ENCODE measurements around the gene MXD1. TPM values are rescaled to one million over a fixed set of nuclear protein-coding genes. Genes with fewer than 3 reads are reported as not detected.
A peak's percentile ranks its signal among the peaks of the same experiment; 100 is the strongest.

Gene MXD1
- polyA plus RNA-seq, 3 donors = 83.1 to 247 (median 112) TPM

DNA sequence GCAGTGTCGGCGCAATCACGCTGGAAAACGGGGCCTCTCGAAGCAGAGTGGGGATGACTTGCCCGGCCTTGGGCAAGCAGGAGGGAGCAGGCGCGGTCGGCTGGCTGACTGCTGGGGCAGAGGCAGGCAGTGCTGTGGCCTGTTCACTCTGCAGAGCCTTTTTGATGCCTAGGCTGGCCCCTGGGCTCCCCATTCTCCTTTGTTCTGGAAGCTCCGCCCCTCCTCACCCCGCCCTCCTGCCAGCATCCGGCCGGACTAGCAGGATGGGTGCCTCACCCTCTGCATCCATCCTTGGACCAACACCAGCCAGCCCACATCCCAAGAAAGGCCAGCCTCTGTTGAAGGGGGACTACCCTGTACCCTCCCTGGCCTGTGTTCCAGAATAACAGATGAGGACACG, 46.6 kb downstream of the MXD1 start, which contains the start of gene ASPRV1:
ASPRV1 (minus strand) TSS at position 136 of the 400 bp plus-strand sequence. CDS start 195 bp downstream, outside the sequence.
- Histone ChIP-seq H3K4me1 (ENCODE audit: control insufficient read depth in 1 of 2, insufficient read depth in 2 of 2, low read length in 2 of 2) (peaks cover 13% of the 10 kb centered on the region in 2 donors), H4K20me1 (ENCODE audit: insufficient read depth, low read length) (no peaks in the 10 kb centered on the region), H3K4me2 (replicated peaks; ENCODE audit: extremely low read depth, low read length, poor library complexity, severe bottlenecking) (no peak within 1 kb of the TSS), H3K27me3 (ENCODE audit: control insufficient read depth in 2 of 2, insufficient read depth in 2 of 2, low read length in 2 of 2) (no peaks in the 10 kb centered on the region), H3K27ac (ENCODE audit: low read depth in 1 of 2, low read length in 2 of 2) (no peak within 1 kb of the TSS), H3K36me3 (replicated peaks in 1 of 2; ENCODE audit: control insufficient read depth in 1 of 2, insufficient read depth in 2 of 2, low read length in 2 of 2) (no peaks in the 10 kb centered on the region), H3K79me2 (ENCODE audit: insufficient read depth, low read length) (no peaks in the 10 kb centered on the region), H3K4me3 (replicated peaks in 1 of 3; ENCODE audit: low read depth in 2 of 3, low read length in 3 of 3) (no peak within 1 kb of the TSS), H3K9me3 (replicated peaks in 1 of 2; ENCODE audit: control insufficient read depth in 1 of 2, insufficient read depth in 1 of 2, low read length in 2 of 2) (no peaks in the 10 kb centered on the region), H3K9ac (ENCODE audit: insufficient read depth, low read length, poor library complexity, severe bottlenecking) (no peak within 1 kb of the TSS), H2AFZ (ENCODE audit: insufficient read depth, low read depth, low read length, poor library complexity, severe bottlenecking) (no peak within 1 kb of the TSS)
- no peak within 1 kb of the TSS for H3K4me3 Mint-ChIP-seq
- intact Hi-C loops (cut with micrococcal nuclease) = no loop called here
- no peaks in the 10 kb centered on the region for H3K36me3 Mint-ChIP-seq
- TF ChIP-seq, protein P1, sequence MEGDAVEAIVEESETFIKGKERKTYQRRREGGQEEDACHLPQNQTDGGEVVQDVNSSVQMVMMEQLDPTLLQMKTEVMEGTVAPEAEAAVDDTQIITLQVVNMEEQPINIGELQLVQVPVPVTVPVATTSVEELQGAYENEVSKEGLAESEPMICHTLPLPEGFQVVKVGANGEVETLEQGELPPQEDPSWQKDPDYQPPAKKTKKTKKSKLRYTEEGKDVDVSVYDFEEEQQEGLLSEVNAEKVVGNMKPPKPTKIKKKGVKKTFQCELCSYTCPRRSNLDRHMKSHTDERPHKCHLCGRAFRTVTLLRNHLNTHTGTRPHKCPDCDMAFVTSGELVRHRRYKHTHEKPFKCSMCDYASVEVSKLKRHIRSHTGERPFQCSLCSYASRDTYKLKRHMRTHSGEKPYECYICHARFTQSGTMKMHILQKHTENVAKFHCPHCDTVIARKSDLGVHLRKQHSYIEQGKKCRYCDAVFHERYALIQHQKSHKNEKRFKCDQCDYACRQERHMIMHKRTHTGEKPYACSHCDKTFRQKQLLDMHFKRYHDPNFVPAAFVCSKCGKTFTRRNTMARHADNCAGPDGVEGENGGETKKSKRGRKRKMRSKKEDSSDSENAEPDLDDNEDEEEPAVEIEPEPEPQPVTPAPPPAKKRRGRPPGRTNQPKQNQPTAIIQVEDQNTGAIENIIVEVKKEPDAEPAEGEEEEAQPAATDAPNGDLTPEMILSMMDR (IDR thresholded peaks at IDR 0.05) = no peak
- 92% methylated on average over 10 of the region's 14 CpGs for WGBS (ENCODE audit: insufficient coverage)
- H3K27ac Mint-ChIP-seq = peak within 1 kb of the TSS in 1 of 7 donors; percentile 7
- no peak for DNase-seq
- H3K27me3 Mint-ChIP-seq (ENCODE audit: low read depth in 3 of 3) = peaks cover 0 to 6% (median 5%) of the 10 kb centered on the region in 3 donors
- H3K4me1 Mint-ChIP-seq = peaks cover 19% of the 10 kb centered on the region
- no peaks in the 10 kb centered on the region for H3K9me3 Mint-ChIP-seq

DNA sequence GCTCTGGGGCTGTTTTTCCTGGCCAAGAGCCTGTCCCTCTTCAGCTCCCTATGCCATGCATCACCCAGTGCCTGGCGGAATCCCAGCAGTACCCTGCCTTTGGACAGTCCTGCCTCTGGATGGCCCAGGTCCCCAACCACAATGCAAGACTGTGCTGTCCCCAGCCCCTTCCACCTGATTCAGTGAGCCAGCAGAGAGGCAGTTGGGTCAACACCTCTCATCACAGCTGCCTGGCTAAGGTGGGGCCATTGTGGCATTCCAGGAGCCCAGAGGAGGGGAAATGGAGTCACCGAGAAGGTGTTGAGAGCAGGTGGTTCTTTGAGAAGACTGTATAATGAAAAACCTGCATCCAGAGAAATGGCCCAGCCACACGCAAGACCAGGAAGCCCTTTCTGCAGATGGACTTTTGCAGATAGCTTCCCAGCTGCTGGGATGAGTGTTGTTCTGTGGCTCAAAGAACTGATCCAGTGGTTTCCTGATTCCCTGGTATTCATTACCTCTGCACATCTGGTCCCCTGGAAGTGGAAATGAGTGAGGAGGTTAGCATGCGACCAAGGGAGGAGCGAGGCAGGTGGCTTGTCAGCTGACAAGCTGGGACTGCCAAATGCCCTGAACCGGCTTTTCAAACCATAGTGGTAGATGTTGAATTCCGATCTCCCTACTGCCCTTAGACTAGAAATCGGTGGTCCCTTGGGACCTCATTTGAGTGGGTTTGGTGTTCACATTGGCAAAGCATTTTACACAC, 48.2 kb downstream of the MXD1 start:
- no peaks in the 10 kb centered on the region for H3K36me3 ChIP-seq (replicated peaks in 1 of 2; ENCODE audit: control insufficient read depth in 1 of 2, insufficient read depth in 2 of 2, low read length in 2 of 2)
- H3K27me3 ChIP-seq (ENCODE audit: control insufficient read depth in 2 of 2, insufficient read depth in 2 of 2, low read length in 2 of 2) = no peaks in the 10 kb centered on the region
- H2AFZ ChIP-seq (ENCODE audit: insufficient read depth, low read depth, low read length, poor library complexity, severe bottlenecking) = no peak overlapping the region
- TF ChIP-seq, protein P1 (IDR thresholded peaks at IDR 0.05) = no peak
- no peak overlapping the region for H3K4me3 ChIP-seq (replicated peaks in 1 of 3; ENCODE audit: low read depth in 2 of 3, low read length in 3 of 3)
- Mint-ChIP-seq H3K9me3 (no peaks in the 10 kb centered on the region), H3K4me1 (peaks cover 6% of the 10 kb centered on the region), H3K4me3 (no peak overlapping the region), H3K27ac (no peak overlapping the region), H3K27me3 (ENCODE audit: low read depth in 3 of 3) (peaks cover 0 to 5% (median 0%) of the 10 kb centered on the region in 3 donors), H3K36me3 (no peaks in the 10 kb centered on the region)
- H4K20me1 ChIP-seq (ENCODE audit: insufficient read depth, low read length) = no peaks in the 10 kb centered on the region
- H3K9me3 ChIP-seq (replicated peaks in 1 of 2; ENCODE audit: control insufficient read depth in 1 of 2, insufficient read depth in 1 of 2, low read length in 2 of 2) = no peaks in the 10 kb centered on the region
- H3K79me2 ChIP-seq (ENCODE audit: insufficient read depth, low read length) = no peaks in the 10 kb centered on the region
- DNase-seq = no peak
- H3K9ac ChIP-seq (ENCODE audit: insufficient read depth, low read length, poor library complexity, severe bottlenecking) = no peak overlapping the region
- peaks cover 0 to 4% of the 10 kb centered on the region in 2 donors for H3K4me1 ChIP-seq (ENCODE audit: control insufficient read depth in 1 of 2, insufficient read depth in 2 of 2, low read length in 2 of 2)
- H3K27ac ChIP-seq (ENCODE audit: low read depth in 1 of 2, low read length in 2 of 2) = no peak overlapping the region
- H3K4me2 ChIP-seq (replicated peaks; ENCODE audit: extremely low read depth, low read length, poor library complexity, severe bottlenecking) = no peak overlapping the region
- intact Hi-C loops (cut with micrococcal nuclease) = no loop called here
- WGBS (ENCODE audit: insufficient coverage) = 91% methylated on average over 4 of the region's 8 CpGs

Measured in CD14-positive monocyte (primary cell).